ENCODE data around the gene COX7A2L. TPM values are rescaled to one million over a fixed set of nuclear protein-coding genes. Genes with fewer than 3 reads are reported as not detected.
"Not testable (repeated sequence)": the region's sequence is repeated elsewhere in the genome, so short reads cannot be mapped to it uniquely, and the experiment has no call there.

Gene COX7A2L
- total RNA-seq, 2 donors from 2014 or later, result 167 to 170 TPM

GRCh38 chr2:42337356-42337820 is 23.6 kb downstream of the COX7A2L start:
- no peaks in the 10 kb centered on the region for H3K9me3 ChIP-seq
- H3K27ac ChIP-seq, result no peak overlapping the region
- H3K36me3 ChIP-seq, result peaks cover 0 to 4% of the 10 kb centered on the region in 2 donors
- intact Hi-C loops (cut with DNase I), result no loop called here
- TF ChIP-seq CTCF (IDR thresholded peaks at IDR 0.05), result no peak
- TF ChIP-seq POLR2A (IDR thresholded peaks at IDR 0.05), result no peak
- no peak for TF ChIP-seq POLR2AphosphoS5 (IDR thresholded peaks at IDR 0.05)
- H3K27me3 ChIP-seq (replicated peaks; ENCODE audit: insufficient read depth), result no peaks in the 10 kb centered on the region
- 92% methylated on average over 5 of the region's 5 CpGs for WGBS
- DNase-seq (ENCODE audit: low spot score), result no peak
- H3K4me3 ChIP-seq, result no peak overlapping the region
- no peaks in the 10 kb centered on the region for H3K4me1 ChIP-seq (replicated peaks)

- 91% methylated on average over 9 of the region's 9 CpGs for WGBS
- intact Hi-C loops (cut with DNase I), result no loop called here
- Histone ChIP-seq H3K27me3 (replicated peaks; ENCODE audit: insufficient read depth) (no peaks in the 10 kb centered on the region), H3K27ac (no peak overlapping the region), H3K4me3 (no peak overlapping the region), H3K9me3 (no peaks in the 10 kb centered on the region), H3K4me1 (replicated peaks) (no peaks in the 10 kb centered on the region), H3K36me3 (peaks cover 0 to 4% of the 10 kb centered on the region in 2 donors)
- TF ChIP-seq POLR2A (IDR thresholded peaks at IDR 0.05), result no peak
- no peak for TF ChIP-seq POLR2AphosphoS5 (IDR thresholded peaks at IDR 0.05)
- no peak for TF ChIP-seq CTCF (IDR thresholded peaks at IDR 0.05)
- DNase-seq (ENCODE audit: low spot score), result no peak
Measured at GRCh38 chr2:42336361-42336965, 24.6 kb downstream of the COX7A2L start.

- H3K9me3 ChIP-seq, result no peaks in the 10 kb centered on the region
- DNase-seq (ENCODE audit: low spot score), result no peak
- no peaks in the 10 kb centered on the region for H3K27me3 ChIP-seq (replicated peaks; ENCODE audit: insufficient read depth)
- H3K4me3 ChIP-seq, result no peak overlapping the region
- 98% methylated on average over 10 of the region's 10 CpGs for WGBS
- H3K27ac ChIP-seq, result no peak overlapping the region
- H3K4me1 ChIP-seq (replicated peaks), result no peaks in the 10 kb centered on the region
- peaks cover 0 to 4% of the 10 kb centered on the region in 2 donors for H3K36me3 ChIP-seq
- TF ChIP-seq POLR2AphosphoS5 (IDR thresholded peaks at IDR 0.05), result no peak
- TF ChIP-seq POLR2A (IDR thresholded peaks at IDR 0.05), result no peak
- no peak for TF ChIP-seq CTCF (IDR thresholded peaks at IDR 0.05)
- intact Hi-C loops (cut with DNase I), result no loop called here
Measured at GRCh38 chr2:42335514-42336104, 25.4 kb downstream of the COX7A2L start.

- 95% methylated on average over 6 of the region's 6 CpGs for WGBS
- DNase-seq (ENCODE audit: low spot score); H3K4me3 ChIP-seq; intact Hi-C loops (cut with DNase I); H3K27me3 ChIP-seq (replicated peaks; ENCODE audit: insufficient read depth); H3K27ac ChIP-seq; H3K9me3 ChIP-seq; H3K4me1 ChIP-seq (replicated peaks); H3K36me3 ChIP-seq: not testable (repeated sequence)
Measured at GRCh38 chr2:42334865-42335264, 26.2 kb downstream of the COX7A2L start.

- Histone ChIP-seq H3K36me3 (peaks cover 0 to 4% of the 10 kb centered on the region in 2 donors), H3K4me1 (replicated peaks) (no peaks in the 10 kb centered on the region), H3K27ac (no peak overlapping the region), H3K27me3 (replicated peaks; ENCODE audit: insufficient read depth) (no peaks in the 10 kb centered on the region), H3K4me3 (no peak overlapping the region), H3K9me3 (no peaks in the 10 kb centered on the region)
- WGBS, result 90% methylated on average over 3 of the region's 3 CpGs
- TF ChIP-seq POLR2A (IDR thresholded peaks at IDR 0.05), result no peak
- no peak for TF ChIP-seq POLR2AphosphoS5 (IDR thresholded peaks at IDR 0.05)
- TF ChIP-seq CTCF (IDR thresholded peaks at IDR 0.05), result no peak
- DNase-seq (ENCODE audit: low spot score), result no peak
- intact Hi-C loops (cut with DNase I), result no loop called here
Measured at GRCh38 chr2:42334220-42334619, 26.8 kb downstream of the COX7A2L start.
